BLaER1 treated with 17β-estradiol and CSF1 and Interleukin-3, amounts not matched to agents 10 nM and 100 nM (cell line): ENCODE data around the gene CPN1.

ENCODE experiments used
- H3K27ac ChIP-seq, 11 experiments: shearing (Covaris generic); formaldehyde crosslinking; 2 replicates each; pipeline ENCODE4 v1.8.1; 2022
- H3K27me3 ChIP-seq, 11 experiments: shearing (Covaris generic); formaldehyde crosslinking; 2 replicates each; pipeline ENCODE4 v1.8.1; 2022
- H3K36me3 ChIP-seq, 11 experiments: shearing (Covaris generic); formaldehyde crosslinking; 2 replicates each; pipeline ENCODE4 v1.8.1; 2022
- H3K4me1 ChIP-seq, 10 experiments: shearing (Covaris generic); formaldehyde crosslinking; 2 replicates each; pipeline ENCODE4 v1.8.1; 2022
- H3K4me2 ChIP-seq, 11 experiments: shearing (Covaris generic); formaldehyde crosslinking; 2 replicates each; pipeline ENCODE4 v1.8.1; 2022
- H3K4me3 ChIP-seq, 10 experiments: shearing (Covaris generic); formaldehyde crosslinking; 2 replicates each; pipeline ENCODE4 v1.8.1; 2022
- H3K9ac ChIP-seq, 11 experiments: shearing (Covaris generic); formaldehyde crosslinking; 2 replicates each; pipeline ENCODE4 v1.8.1; 2022
- H3K9me3 ChIP-seq, 11 experiments: shearing (Covaris generic); formaldehyde crosslinking; replicated peaks in 1 of 11; 2 replicates each; pipeline ENCODE4 v1.8.1; 2022
- H4K20me1 ChIP-seq, 11 experiments: shearing (Covaris generic); formaldehyde crosslinking; 2 replicates each; pipeline ENCODE4 v1.8.1; 2022
- Cebpa-rat ChIP-seq, 11 experiments: shearing (Covaris generic); IDR thresholded peaks; 2 replicates each; pipeline ENCODE4 v1.8.1; 2022

CPN1 gene

DNA sequence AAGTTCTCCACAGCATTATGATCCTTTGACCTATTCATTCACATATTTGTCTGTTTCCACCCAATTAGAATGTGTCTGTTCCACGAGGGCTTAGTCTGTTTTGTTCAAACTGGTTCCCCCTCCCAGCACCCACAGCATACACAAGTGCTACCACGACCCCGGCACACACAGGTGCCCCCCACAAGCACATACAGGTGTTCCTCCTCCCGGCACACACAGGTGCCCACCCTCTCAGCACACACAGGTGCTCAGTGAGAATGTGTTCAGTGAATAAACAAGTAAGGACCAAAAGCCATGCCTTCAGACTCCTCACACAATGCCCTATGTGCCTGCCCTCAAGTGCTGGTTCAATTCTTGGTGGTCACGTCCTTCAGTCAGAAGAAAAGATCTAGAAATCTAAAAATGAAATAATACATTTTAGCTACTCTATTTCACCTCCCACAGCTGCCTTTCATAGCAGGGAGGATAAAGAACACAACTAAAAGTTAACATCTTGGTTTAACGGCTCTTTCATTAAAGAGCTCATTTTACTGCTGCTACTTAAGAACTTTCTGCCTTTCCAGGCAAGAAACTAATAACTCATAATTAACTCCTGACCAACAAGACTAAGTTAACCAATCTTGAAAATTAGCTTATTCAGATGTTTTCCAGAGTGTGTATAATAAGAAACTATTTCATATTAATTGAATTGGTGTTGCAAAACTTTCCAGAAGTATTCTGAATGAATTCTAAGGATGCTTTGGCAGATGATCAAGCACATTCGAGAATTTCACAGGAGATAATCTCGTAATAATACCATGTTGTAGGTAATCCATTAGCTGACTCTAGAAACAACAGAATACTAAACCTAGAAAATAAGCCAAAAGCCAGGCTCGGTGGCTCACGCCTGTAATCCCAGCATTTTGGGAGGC lies 74.2 kb downstream of the CPN1 start:
- Histone ChIP-seq H3K9ac (no peak overlapping the region), H3K9me3 (no peaks in the 10 kb centered on the region; a peak in 3 of 22 replicates), H3K27me3 (no peaks in the 10 kb centered on the region), H3K4me1 (peaks cover 20 to 49% (median 37%) of the 10 kb centered on the region in 10 experiments), H3K27ac (peak overlapping the region in 2 of 11 experiments; percentile 7 to 53; a peak in 1 of 22 replicates), H3K36me3 (no peaks in the 10 kb centered on the region), H4K20me1 (peaks cover 0 to 15% (median 0%) of the 10 kb centered on the region in 11 experiments; a peak in 2 of 22 replicates), H3K4me3 (no peak overlapping the region), H3K4me2 (peak overlapping the region; percentile 78 to 98 (median 92); a peak in 17 of 22 replicates)
- TF ChIP-seq Cebpa-rat (IDR thresholded peaks at IDR 0.05) = no peak

- peak overlapping the region in 9 of 11 experiments; percentile 5 to 92 (median 61); a peak in 14 of 22 replicates for H3K4me2 ChIP-seq
- TF ChIP-seq Cebpa-rat (IDR thresholded peaks at IDR 0.05) = no peak
- no peak overlapping the region for H3K9ac ChIP-seq
- H3K4me1 ChIP-seq = peaks cover 20 to 49% (median 37%) of the 10 kb centered on the region in 10 experiments
- peaks cover 0 to 15% (median 0%) of the 10 kb centered on the region in 11 experiments; a peak in 2 of 22 replicates for H4K20me1 ChIP-seq
- H3K36me3 ChIP-seq = 0 out of 22 replicates have a peak, but pooled peaks cover 0 to 2% (median 0%) of the 10 kb centered on the region in 11 experiments
- H3K27me3 ChIP-seq = no peaks in the 10 kb centered on the region
- no peaks in the 10 kb centered on the region; a peak in 3 of 22 replicates for H3K9me3 ChIP-seq
- no peak overlapping the region for H3K4me3 ChIP-seq
- peak overlapping the region in 4 of 11 experiments; percentile 41 to 54 (median 50); a peak in 5 of 22 replicates for H3K27ac ChIP-seq
These were observed 75.3 kb downstream of the CPN1 start for GRCh38 chr10:100006243-100006886.

DNA sequence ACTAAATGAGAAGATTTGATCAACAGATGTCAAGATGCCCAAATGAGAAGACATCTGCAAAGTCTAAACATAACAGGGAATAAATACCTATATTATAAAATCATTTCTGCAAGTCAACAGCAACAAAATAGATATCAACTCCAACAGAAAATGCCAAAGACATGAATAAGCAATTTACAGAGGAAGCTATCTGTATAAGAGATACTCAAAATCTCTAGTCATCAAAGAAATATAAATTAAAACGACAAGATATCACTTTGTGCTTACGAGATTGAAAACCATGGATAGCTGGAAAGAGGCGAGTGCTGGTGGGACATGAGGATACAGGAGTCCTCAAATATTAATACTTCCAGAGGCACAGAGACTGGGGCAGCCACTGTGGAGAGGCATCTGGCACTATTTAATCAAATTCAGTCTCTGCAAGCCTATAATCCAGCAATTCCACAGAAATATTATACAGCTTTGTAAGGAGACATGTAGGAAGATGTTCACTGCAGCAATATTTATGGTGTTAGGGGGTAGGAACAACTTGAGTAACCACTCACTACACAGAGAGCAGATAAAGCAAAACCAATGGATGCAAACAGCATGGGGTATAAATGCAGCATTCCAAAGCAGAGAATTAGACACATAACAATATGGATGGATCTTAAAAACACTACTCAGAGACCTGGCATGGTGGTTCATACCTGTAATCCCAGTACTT lies 76.7 kb downstream of the CPN1 start:
- Histone ChIP-seq H3K9ac (no peak overlapping the region), H3K27ac (no peak overlapping the region; a peak in 1 of 22 replicates)

DNA sequence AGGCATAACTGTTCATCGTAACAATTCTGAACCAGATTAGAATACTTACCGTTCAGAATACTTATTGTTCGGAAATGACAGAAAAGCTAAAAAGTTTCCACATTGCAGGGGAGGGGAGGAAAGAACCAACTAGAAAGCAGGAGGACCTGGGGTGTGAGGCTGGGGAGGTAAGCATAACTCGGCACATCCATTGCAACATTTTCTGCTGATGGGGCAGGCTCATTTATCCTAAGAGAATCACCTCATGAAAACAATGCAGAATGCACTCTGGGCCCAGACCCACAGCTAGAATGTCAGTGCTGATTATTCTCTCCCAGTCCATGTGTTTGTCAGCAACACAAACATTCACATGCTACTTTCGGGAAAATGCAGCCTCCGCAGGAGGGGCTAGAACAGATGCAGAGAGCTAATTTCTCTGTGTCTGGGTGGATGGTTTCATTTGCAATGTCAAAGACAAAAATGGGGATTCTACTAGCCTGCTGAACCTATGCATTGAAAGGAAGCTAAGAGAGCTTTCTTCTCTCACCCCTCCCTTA lies 81.5 kb downstream of the CPN1 start:
- Histone ChIP-seq H3K9ac (no peak overlapping the region), H3K27me3 (no peaks in the 10 kb centered on the region), H3K4me3 (no peak overlapping the region), H3K4me1 (peaks cover 10 to 34% (median 26%) of the 10 kb centered on the region in 10 experiments), H3K36me3 (0 out of 22 replicates have a peak, but pooled peaks cover 0 to 3% (median 0%) of the 10 kb centered on the region in 11 experiments), H3K4me2 (no peak overlapping the region), H4K20me1 (no peaks in the 10 kb centered on the region; a peak in 1 of 22 replicates), H3K27ac (no peak overlapping the region), H3K9me3 (no peaks in the 10 kb centered on the region; a peak in 3 of 22 replicates)
- no peak for TF ChIP-seq Cebpa-rat (IDR thresholded peaks at IDR 0.05)

More for the DNA sequence above, 76.7 kb downstream of the CPN1 start:
- peaks cover 0 to 15% (median 0%) of the 10 kb centered on the region in 11 experiments; a peak in 2 of 22 replicates for H4K20me1 ChIP-seq
- H3K4me3 ChIP-seq = no peak overlapping the region
- no peak for TF ChIP-seq Cebpa-rat (IDR thresholded peaks at IDR 0.05)
- H3K36me3 ChIP-seq = 0 out of 22 replicates have a peak, but pooled peaks cover 0 to 3% (median 0%) of the 10 kb centered on the region in 11 experiments
- peaks cover 14 to 49% (median 32%) of the 10 kb centered on the region in 10 experiments for H3K4me1 ChIP-seq
- peak overlapping the region in 4 of 11 experiments; percentile 61 to 92 (median 77); a peak in 7 of 22 replicates for H3K4me2 ChIP-seq
- H3K9me3 ChIP-seq = no peaks in the 10 kb centered on the region; a peak in 3 of 22 replicates
- no peaks in the 10 kb centered on the region for H3K27me3 ChIP-seq

GRCh38 chr10:99999319-100000108 lies 82.2 kb downstream of the CPN1 start:
- Histone ChIP-seq H3K9ac (no peak overlapping the region), H3K4me3 (no peak overlapping the region), H3K9me3 (no peaks in the 10 kb centered on the region; a peak in 3 of 22 replicates), H3K36me3 (0 out of 22 replicates have a peak, but pooled peaks cover 0 to 3% (median 0%) of the 10 kb centered on the region in 11 experiments), H3K27ac (no peak overlapping the region), H3K4me1 (peaks cover 12 to 41% (median 32%) of the 10 kb centered on the region in 10 experiments), H3K27me3 (no peaks in the 10 kb centered on the region), H3K4me2 (0 out of 22 replicates have a peak overlapping the region, but pooled peaks of 1 of the 11 experiments have one; percentile 15), H4K20me1 (no peaks in the 10 kb centered on the region; a peak in 1 of 22 replicates)
- no peak for TF ChIP-seq Cebpa-rat (IDR thresholded peaks at IDR 0.05)

GRCh38 chr10:99998889-99999288 lies 82.8 kb downstream of the CPN1 start:
- no peak overlapping the region for H3K4me3 ChIP-seq
- no peaks in the 10 kb centered on the region; a peak in 1 of 22 replicates for H4K20me1 ChIP-seq
- H3K9ac ChIP-seq = no peak overlapping the region
- 0 out of 22 replicates have a peak, but pooled peaks cover 0 to 3% (median 0%) of the 10 kb centered on the region in 11 experiments for H3K36me3 ChIP-seq
- no peak overlapping the region for H3K27ac ChIP-seq
- no peaks in the 10 kb centered on the region for H3K27me3 ChIP-seq
- TF ChIP-seq Cebpa-rat (IDR thresholded peaks at IDR 0.05) = no peak
- H3K9me3 ChIP-seq = no peaks in the 10 kb centered on the region; a peak in 3 of 22 replicates
- H3K4me2 ChIP-seq = no peak overlapping the region
- peaks cover 18 to 47% (median 39%) of the 10 kb centered on the region in 10 experiments for H3K4me1 ChIP-seq
